HepG2 (cell line): ENCODE results near the gene RFX2. TPM values are rescaled to one million over a fixed set of nuclear protein-coding genes. Genes with fewer than 3 reads are reported as not detected.

ENCODE experiments used
- ARHGAP35 ChIP-seq: sonication (generic); formaldehyde crosslinking; IDR thresholded peaks from 2 replicates; pipeline ENCODE4 v1.9.0; 2022; ENCODE audit warnings: mild to moderate bottlenecking, inconsistent platforms, moderate library complexity, missing genetic modification reagents, borderline replicate concordance
- ASH2L ChIP-seq: fragments of 300-600, 200-600 bp; sonication (generic); IDR thresholded peaks from 2 replicates; pipeline ENCODE4 v1.7.0; 2017; ENCODE audit warnings: low read depth, mild to moderate bottlenecking, moderate library complexity, mixed read lengths, low read length; ENCODE audit not compliant: insufficient read length
- BRCA1 ChIP-seq: sonication (generic); formaldehyde crosslinking; IDR thresholded peaks from 2 replicates; pipeline ENCODE4 v1.4.0; 2020; ENCODE audit warnings: missing genetic modification reagents
- FOXC1 ChIP-seq: sonication (generic); formaldehyde crosslinking; IDR thresholded peaks from 2 replicates; pipeline ENCODE4 v1.8.0; 2022; ENCODE audit warnings: mild to moderate bottlenecking, missing genetic modification reagents, borderline replicate concordance
- HDAC6 ChIP-seq: fragments of 200-600 bp; sonication (generic); IDR thresholded peaks from 2 replicates; pipeline ENCODE4 v1.7.0; 2017; ENCODE audit warnings: mild to moderate bottlenecking, antibody characterized with exemption, low read length, low read depth
- HIVEP1 ChIP-seq: sonication (generic); formaldehyde crosslinking; IDR thresholded peaks from 2 replicates; pipeline ENCODE4 v1.4.0; 2020; ENCODE audit warnings: mild to moderate bottlenecking, missing genetic modification reagents
- KDM3A ChIP-seq: IDR thresholded peaks from 2 replicates; pipeline ENCODE4 v1.6.1; 2018; ENCODE audit warnings: low read depth, missing compliant biosample characterization
- PRMT3 ChIP-seq: sonication (generic); formaldehyde crosslinking; IDR thresholded peaks from 2 replicates; pipeline ENCODE4 v1.8.1; 2022; ENCODE audit warnings: low read depth, mild to moderate bottlenecking, moderate library complexity, missing genetic modification reagents, borderline replicate concordance
- RAD21 ChIP-seq: fragments of 450-650 bp; formaldehyde crosslinking; IDR thresholded peaks from 2 replicates; pipeline ENCODE4 v1.5.0; 2020; ENCODE audit warnings: mild to moderate bottlenecking
- RBM22 ChIP-seq: fragments of 200-400 bp; formaldehyde crosslinking; optimal IDR thresholded peaks from 2 replicates; pipeline ENCODE3; 2017; ENCODE audit warnings: mild to moderate bottlenecking, low read length, moderate library complexity
- RFX5 ChIP-seq: IDR thresholded peaks from 2 replicates; pipeline ENCODE4 v1.6.1; 2011; ENCODE audit warnings: low read depth, low read length, improper control_type of control experiment
- SNRNP70 ChIP-seq: fragments of 200-400 bp; formaldehyde crosslinking; IDR thresholded peaks from 2 replicates; pipeline ENCODE4 v1.6.1; 2017; ENCODE audit warnings: mild to moderate bottlenecking, low read depth, low read length, moderate library complexity
- SRY ChIP-seq: sonication (generic); formaldehyde crosslinking; IDR thresholded peaks from 2 replicates; pipeline ENCODE4 v1.8.0; 2022; ENCODE audit warnings: mild to moderate bottlenecking, missing genetic modification reagents
- ZBTB20 ChIP-seq: sonication (generic); formaldehyde crosslinking; IDR thresholded peaks from 2 replicates; pipeline ENCODE4 v1.8.1; 2023; ENCODE audit warnings: missing genetic modification reagents, low read depth, mild to moderate bottlenecking, borderline replicate concordance
- ZNF224 ChIP-seq: sonication (generic); formaldehyde crosslinking; IDR thresholded peaks from 2 replicates; pipeline ENCODE4 v1.5.0; 2020; ENCODE audit warnings: mild to moderate bottlenecking, missing genetic modification reagents
- ZNF232 ChIP-seq: sonication (generic); formaldehyde crosslinking; IDR thresholded peaks from 2 replicates; pipeline ENCODE4 v1.4.0; 2020; ENCODE audit warnings: missing genetic modification reagents, borderline replicate concordance
- ZNF44 ChIP-seq: sonication (generic); formaldehyde crosslinking; IDR thresholded peaks from 2 replicates; pipeline ENCODE4 v1.5.1; 2020; ENCODE audit warnings: mild to moderate bottlenecking, missing genetic modification reagents
- ZNF747 ChIP-seq: sonication (generic); formaldehyde crosslinking; IDR thresholded peaks from 2 replicates; pipeline ENCODE4 v1.8.1; 2023; ENCODE audit warnings: missing genetic modification reagents, mild to moderate bottlenecking, borderline replicate concordance
- ZNF75D ChIP-seq: sonication (generic); formaldehyde crosslinking; IDR thresholded peaks from 2 replicates; pipeline ENCODE4 v1.8.1; 2023; ENCODE audit warnings: missing genetic modification reagents, mild to moderate bottlenecking, borderline replicate concordance
- polyA plus RNA-seq, 8 experiments: library from polyadenylated mRNA; depleted of rRNA in 3 of 8; stranded (reverse) in 7 of 8; unstranded in 1 of 8; fragments of >200 nt; fragmentation: Illumina TruSeq in 4 of 8; extraction: Trizol in 4 of 8; gene quantifications; 2 replicates each; pipeline versions ENCODE4 v1.2.1 to v1.2.3, GENCODE V29; 2011 to 2016; ENCODE audit warnings: low read depth in 4 of 8, missing spikeins in 1 of 8, mixed read lengths in 1 of 8; ENCODE audit not compliant: insufficient read depth in 1 of 8
- total RNA-seq, 5 experiments: library from RNA; depleted of rRNA; stranded (reverse); fragments of >200 nt; fragmentation: Illumina TruSeq; extraction: Trizol; gene quantifications; 2 replicates each; pipeline ENCODE4 v1.2.3, GENCODE V29; 2016; ENCODE audit warnings: low read depth in 1 of 5
- TF ChIP-seq, protein P1 (sequence below): sonication (generic); formaldehyde crosslinking; IDR thresholded peaks from 2 replicates; pipeline ENCODE4 v1.5.0; 2020; ENCODE audit warnings: mild to moderate bottlenecking, missing genetic modification reagents, moderate library complexity
- TF ChIP-seq, protein P2 (sequence below): sonication (generic); formaldehyde crosslinking; IDR thresholded peaks from 2 replicates; pipeline ENCODE4 v1.5.1; 2020; ENCODE audit warnings: missing genetic modification reagents, mild to moderate bottlenecking, borderline replicate concordance
- TF ChIP-seq, protein P3 (sequence below): sonication (generic); formaldehyde crosslinking; IDR thresholded peaks from 2 replicates; pipeline ENCODE4 v1.8.0; 2023; ENCODE audit warnings: mild to moderate bottlenecking, missing genetic modification reagents
- TF ChIP-seq, protein P4 (sequence below): sonication (generic); formaldehyde crosslinking; IDR thresholded peaks from 2 replicates; pipeline ENCODE4 v1.4.0; 2020; ENCODE audit warnings: low read depth, mild to moderate bottlenecking, missing genetic modification reagents

RFX2 gene
- total and polyA plus RNA-seq, 2 of the 13 experiments (the other 11 are each of a cell fraction or from before 2014, with no cell fraction given), result 2.8 to 3.3 TPM

DNA sequence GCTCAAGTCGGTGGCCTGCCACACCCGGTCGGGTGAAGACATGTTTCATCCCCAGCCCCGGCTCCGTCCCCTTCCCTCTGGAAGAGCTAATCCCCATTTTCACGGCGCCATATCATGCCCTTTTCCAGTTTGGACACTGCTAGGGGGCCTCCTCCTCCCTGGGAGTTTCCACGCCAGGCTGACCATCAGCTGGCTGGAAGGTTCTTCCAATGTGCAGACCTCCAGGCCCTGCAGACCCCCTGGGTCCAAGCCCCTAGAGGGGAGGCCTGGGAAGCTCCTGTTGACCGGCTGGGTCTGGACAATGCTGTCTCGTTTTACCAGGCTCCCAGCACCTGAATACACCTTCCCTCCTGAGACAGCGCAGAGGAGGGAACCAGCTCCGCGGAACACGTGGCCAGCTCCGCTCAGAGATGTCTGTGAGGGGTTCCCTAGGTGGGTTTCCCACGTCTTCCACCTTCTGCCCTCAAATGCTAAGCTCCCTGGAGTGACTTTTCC is 87.7 kb downstream of the RFX2 start (continued):
- TF ChIP-seq ZBTB20 (CRISPR knock-in tag), result no peak
- no peak for TF ChIP-seq ZNF232 (CRISPR knock-in tag)
- TF ChIP-seq ZNF44 (CRISPR knock-in tag), result no peak
- TF ChIP-seq, protein P1, sequence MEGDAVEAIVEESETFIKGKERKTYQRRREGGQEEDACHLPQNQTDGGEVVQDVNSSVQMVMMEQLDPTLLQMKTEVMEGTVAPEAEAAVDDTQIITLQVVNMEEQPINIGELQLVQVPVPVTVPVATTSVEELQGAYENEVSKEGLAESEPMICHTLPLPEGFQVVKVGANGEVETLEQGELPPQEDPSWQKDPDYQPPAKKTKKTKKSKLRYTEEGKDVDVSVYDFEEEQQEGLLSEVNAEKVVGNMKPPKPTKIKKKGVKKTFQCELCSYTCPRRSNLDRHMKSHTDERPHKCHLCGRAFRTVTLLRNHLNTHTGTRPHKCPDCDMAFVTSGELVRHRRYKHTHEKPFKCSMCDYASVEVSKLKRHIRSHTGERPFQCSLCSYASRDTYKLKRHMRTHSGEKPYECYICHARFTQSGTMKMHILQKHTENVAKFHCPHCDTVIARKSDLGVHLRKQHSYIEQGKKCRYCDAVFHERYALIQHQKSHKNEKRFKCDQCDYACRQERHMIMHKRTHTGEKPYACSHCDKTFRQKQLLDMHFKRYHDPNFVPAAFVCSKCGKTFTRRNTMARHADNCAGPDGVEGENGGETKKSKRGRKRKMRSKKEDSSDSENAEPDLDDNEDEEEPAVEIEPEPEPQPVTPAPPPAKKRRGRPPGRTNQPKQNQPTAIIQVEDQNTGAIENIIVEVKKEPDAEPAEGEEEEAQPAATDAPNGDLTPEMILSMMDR (CRISPR knock-in tag), result no peak
- no peak for TF ChIP-seq PRMT3 (CRISPR knock-in tag)
- no peak for TF ChIP-seq ZNF224
- no peak for TF ChIP-seq RAD21 (CRISPR knock-in tag)
- TF ChIP-seq HIVEP1 (CRISPR knock-in tag), result no peak
- no peak for TF ChIP-seq RBM22
- no peak for TF ChIP-seq HDAC6
- TF ChIP-seq SRY, result no peak
- TF ChIP-seq RFX5, result no peak
- 0 out of 2 replicates have a peak, but pooled peaks have one; percentile 9 for TF ChIP-seq KDM3A (CRISPR knock-in tag)
- peak; percentile 26; the same call in 1 of the 2 replicates for TF ChIP-seq FOXC1
- TF ChIP-seq, protein P2, sequence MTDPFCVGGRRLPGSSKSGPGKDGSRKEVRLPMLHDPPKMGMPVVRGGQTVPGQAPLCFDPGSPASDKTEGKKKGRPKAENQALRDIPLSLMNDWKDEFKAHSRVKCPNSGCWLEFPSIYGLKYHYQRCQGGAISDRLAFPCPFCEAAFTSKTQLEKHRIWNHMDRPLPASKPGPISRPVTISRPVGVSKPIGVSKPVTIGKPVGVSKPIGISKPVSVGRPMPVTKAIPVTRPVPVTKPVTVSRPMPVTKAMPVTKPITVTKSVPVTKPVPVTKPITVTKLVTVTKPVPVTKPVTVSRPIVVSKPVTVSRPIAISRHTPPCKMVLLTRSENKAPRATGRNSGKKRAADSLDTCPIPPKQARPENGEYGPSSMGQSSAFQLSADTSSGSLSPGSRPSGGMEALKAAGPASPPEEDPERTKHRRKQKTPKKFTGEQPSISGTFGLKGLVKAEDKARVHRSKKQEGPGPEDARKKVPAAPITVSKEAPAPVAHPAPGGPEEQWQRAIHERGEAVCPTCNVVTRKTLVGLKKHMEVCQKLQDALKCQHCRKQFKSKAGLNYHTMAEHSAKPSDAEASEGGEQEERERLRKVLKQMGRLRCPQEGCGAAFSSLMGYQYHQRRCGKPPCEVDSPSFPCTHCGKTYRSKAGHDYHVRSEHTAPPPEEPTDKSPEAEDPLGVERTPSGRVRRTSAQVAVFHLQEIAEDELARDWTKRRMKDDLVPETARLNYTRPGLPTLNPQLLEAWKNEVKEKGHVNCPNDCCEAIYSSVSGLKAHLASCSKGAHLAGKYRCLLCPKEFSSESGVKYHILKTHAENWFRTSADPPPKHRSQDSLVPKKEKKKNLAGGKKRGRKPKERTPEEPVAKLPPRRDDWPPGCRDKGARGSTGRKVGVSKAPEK, result no peak
- TF ChIP-seq ASH2L, result no peak
- TF ChIP-seq, protein P3, sequence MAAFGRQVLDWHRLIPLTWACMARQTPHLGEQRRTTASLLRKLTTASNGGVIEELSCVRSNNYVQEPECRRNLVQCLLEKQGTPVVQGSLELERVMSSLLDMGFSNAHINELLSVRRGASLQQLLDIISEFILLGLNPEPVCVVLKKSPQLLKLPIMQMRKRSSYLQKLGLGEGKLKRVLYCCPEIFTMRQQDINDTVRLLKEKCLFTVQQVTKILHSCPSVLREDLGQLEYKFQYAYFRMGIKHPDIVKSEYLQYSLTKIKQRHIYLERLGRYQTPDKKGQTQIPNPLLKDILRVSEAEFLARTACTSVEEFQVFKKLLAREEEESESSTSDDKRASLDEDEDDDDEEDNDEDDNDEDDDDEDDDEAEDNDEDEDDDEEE (CRISPR knock-in tag), result no peak
- TF ChIP-seq, protein P4, sequence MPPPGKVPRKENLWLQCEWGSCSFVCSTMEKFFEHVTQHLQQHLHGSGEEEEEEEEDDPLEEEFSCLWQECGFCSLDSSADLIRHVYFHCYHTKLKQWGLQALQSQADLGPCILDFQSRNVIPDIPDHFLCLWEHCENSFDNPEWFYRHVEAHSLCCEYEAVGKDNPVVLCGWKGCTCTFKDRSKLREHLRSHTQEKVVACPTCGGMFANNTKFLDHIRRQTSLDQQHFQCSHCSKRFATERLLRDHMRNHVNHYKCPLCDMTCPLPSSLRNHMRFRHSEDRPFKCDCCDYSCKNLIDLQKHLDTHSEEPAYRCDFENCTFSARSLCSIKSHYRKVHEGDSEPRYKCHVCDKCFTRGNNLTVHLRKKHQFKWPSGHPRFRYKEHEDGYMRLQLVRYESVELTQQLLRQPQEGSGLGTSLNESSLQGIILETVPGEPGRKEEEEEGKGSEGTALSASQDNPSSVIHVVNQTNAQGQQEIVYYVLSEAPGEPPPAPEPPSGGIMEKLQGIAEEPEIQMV (CRISPR knock-in tag), result no peak
- TF ChIP-seq ZNF75D (CRISPR knock-in tag), result no peak
- no peak for TF ChIP-seq ARHGAP35 (CRISPR knock-in tag)
- no peak for TF ChIP-seq BRCA1
- TF ChIP-seq ZNF747, result 0 out of 2 replicates have a peak, but pooled peaks have one; percentile 8
- TF ChIP-seq SNRNP70, result no peak
